Fibroblast of skin of right biceps (primary cell): ENCODE data around the gene EP400.

ENCODE experiments used
- DNase-seq: peaks from one replicate; pipeline ENCODE4 v3.0.0-alpha.2; 2013

EP400 gene

GRCh38 chr12:131990066-131990979 lies 40.6 kb downstream of the EP400 start:
- peak; percentile 8 for DNase-seq

- DNase-seq, result no peak
Measured at GRCh38 chr12:131990980-131991305, 41.2 kb downstream of the EP400 start.

- peak; percentile 28 for DNase-seq
Measured at GRCh38 chr12:131991816-131992430, 42.2 kb downstream of the EP400 start.

GRCh38 chr12:131994589-131994988 lies 44.8 kb downstream of the EP400 start:
- DNase-seq, result no peak

GRCh38 chr12:132000286-132000872 lies 50.6 kb downstream of the EP400 start:
- DNase-seq, result no peak

GRCh38 chr12:132003846-132004245 lies 54.1 kb downstream of the EP400 start:
- DNase-seq, result peak; percentile 76

- DNase-seq, result no peak
Measured at GRCh38 chr12:132004946-132005345, 55.2 kb downstream of the EP400 start.

- no peak for DNase-seq
Measured at GRCh38 chr12:132006056-132006680, 56.4 kb downstream of the EP400 start.

GRCh38 chr12:132007041-132007440 lies 57.3 kb downstream of the EP400 start:
- no peak for DNase-seq

- no peak for DNase-seq
Measured at GRCh38 chr12:132009336-132009859, 59.7 kb downstream of the EP400 start.

- no peak for DNase-seq
Measured at GRCh38 chr12:132012919-132013568, 63.3 kb downstream of the EP400 start.

- peak; percentile 40 for DNase-seq
Measured at GRCh38 chr12:132014092-132014914, 64.6 kb downstream of the EP400 start.

- no peak for DNase-seq
Measured at GRCh38 chr12:132014915-132015280, 65.2 kb downstream of the EP400 start.

GRCh38 chr12:132015686-132016430 lies 66.1 kb downstream of the EP400 start:
- no peak for DNase-seq

GRCh38 chr12:132018193-132018916 lies 68.6 kb downstream of the EP400 start:
- peak; percentile 35 for DNase-seq

- DNase-seq, result no peak
Measured at GRCh38 chr12:132019891-132020290, 70.1 kb downstream of the EP400 start.

- DNase-seq, result no peak
Measured at GRCh38 chr12:132020292-132020691, 70.5 kb downstream of the EP400 start.

- no peak for DNase-seq
Measured at GRCh38 chr12:132021031-132021871, 71.5 kb downstream of the EP400 start.

GRCh38 chr12:132021965-132022364 lies 72.2 kb downstream of the EP400 start:
- no peak for DNase-seq
